ENCODE results near the gene S100A11.

Gene S100A11

DNA sequence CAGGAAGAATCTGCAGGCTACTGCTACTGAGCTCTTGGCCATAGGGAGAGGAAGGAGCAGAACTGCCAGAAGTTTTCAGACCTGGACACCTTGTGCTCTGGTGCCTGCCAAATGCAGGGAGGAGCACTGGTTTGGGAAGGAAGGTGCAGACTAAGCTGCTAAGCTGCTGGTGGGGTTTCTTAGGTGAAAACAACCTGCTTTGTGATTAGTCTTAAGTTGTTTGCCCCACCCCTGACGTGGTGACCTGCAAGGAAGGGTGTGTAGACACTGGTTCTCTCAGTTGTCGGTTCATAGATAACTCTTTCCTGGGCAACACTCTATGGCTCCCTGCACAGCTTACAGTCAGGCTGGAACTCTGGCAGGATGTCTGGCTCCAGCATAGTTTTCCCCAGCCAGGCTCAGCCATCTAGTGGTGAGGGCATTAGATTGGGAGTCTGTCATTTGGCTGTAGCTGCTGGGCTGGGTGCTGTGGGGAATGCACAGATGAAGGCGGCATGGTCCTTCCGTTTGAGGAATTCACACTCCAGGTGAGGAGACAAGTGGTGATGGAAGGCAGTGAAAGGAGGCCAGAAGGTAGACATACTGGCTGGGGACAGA lies 32.9 kb downstream of the S100A11 start:
- Histone ChIP-seq H3K36me3 (no peaks in the 10 kb centered on the region), H3K4me3 (ENCODE audit: low read depth, low read length) (no peak overlapping the region), H3K4me1 (no peaks in the 10 kb centered on the region), H3K27me3 (peaks cover 68% of the 10 kb centered on the region), H3K9me3 (no peaks in the 10 kb centered on the region)
- TF ChIP-seq, protein P1, sequence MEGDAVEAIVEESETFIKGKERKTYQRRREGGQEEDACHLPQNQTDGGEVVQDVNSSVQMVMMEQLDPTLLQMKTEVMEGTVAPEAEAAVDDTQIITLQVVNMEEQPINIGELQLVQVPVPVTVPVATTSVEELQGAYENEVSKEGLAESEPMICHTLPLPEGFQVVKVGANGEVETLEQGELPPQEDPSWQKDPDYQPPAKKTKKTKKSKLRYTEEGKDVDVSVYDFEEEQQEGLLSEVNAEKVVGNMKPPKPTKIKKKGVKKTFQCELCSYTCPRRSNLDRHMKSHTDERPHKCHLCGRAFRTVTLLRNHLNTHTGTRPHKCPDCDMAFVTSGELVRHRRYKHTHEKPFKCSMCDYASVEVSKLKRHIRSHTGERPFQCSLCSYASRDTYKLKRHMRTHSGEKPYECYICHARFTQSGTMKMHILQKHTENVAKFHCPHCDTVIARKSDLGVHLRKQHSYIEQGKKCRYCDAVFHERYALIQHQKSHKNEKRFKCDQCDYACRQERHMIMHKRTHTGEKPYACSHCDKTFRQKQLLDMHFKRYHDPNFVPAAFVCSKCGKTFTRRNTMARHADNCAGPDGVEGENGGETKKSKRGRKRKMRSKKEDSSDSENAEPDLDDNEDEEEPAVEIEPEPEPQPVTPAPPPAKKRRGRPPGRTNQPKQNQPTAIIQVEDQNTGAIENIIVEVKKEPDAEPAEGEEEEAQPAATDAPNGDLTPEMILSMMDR (IDR thresholded peaks at IDR 0.05; ENCODE audit: low read depth, low read length), result peak; percentile 35
- peak; percentile 24 for DNase-seq

DNA sequence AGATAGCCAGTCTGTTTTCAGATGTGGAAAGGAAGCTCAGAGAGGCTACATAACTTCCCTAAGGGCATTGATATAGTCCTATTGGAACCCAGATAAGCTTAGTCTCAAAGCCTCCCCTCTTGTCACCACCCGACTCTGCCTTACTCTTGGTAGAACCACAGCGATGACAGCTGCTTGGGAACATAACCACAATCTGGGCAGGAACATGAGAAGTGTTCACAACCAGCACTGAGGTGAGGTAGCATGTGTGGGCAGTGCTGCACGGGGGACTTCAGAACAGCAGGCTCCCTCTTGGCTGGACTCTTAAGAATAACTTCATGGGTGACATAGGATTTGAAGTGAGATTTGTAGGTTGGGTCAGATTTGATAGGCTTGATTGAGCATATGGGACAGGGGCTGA lies 33.8 kb downstream of the S100A11 start:
- no peaks in the 10 kb centered on the region for H3K9me3 ChIP-seq
- peaks cover 64% of the 10 kb centered on the region for H3K27me3 ChIP-seq
- DNase-seq, result no peak
- no peaks in the 10 kb centered on the region for H3K36me3 ChIP-seq
- H3K4me1 ChIP-seq, result no peaks in the 10 kb centered on the region
- TF ChIP-seq, protein P1 (IDR thresholded peaks at IDR 0.05; ENCODE audit: low read depth, low read length), result no peak
- no peak overlapping the region for H3K4me3 ChIP-seq (ENCODE audit: low read depth, low read length)

DNA sequence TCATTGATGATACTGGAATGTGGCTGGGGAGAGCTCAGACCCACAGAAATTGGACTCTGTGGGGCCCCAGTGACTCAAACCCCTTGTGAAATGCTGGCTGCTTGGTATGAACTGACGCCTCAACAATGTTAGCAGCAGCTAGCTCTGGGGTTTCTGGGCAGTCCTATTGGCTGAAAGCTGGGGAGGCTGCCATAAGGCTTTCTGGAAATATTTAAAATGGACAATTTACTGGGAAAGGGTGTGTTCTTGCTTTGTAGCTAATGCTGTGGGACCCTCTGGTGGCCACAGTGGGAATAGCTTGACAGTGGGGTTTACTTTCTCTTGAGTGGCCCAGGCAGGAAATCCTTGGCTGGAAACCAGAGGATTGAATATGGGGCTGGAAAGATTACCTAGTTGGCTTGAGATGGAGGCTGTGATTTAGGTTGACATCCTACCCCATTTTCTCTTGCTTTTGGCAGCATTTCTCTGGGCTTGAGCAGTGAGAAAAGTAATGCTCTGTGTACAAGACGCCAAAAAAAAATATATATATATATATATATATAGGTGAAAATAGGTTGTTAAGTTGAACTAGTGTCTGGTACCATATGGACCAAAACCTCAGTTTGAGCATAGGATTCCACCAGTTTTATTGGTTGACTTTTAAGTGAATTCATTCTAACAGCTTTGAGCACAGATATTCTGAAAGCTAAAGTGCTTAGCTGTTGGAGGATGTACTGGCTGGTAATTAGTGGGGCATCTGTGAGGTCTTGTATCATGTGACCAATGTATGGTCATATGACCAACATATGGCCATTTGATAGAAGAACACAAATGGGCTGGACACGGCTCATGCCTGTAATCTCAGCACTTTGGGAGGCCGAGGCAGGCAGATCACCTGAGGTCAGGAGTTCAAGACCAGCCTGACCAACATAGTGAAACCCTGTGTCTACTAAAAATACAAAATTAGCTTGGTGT lies 34.9 kb downstream of the S100A11 start:
- no peaks in the 10 kb centered on the region for H3K4me1 ChIP-seq
- TF ChIP-seq, protein P1 (IDR thresholded peaks at IDR 0.05; ENCODE audit: low read depth, low read length), result peak; percentile 96
- H3K36me3 ChIP-seq, result no peaks in the 10 kb centered on the region
- no peak overlapping the region for H3K4me3 ChIP-seq (ENCODE audit: low read depth, low read length)
- H3K9me3 ChIP-seq, result no peaks in the 10 kb centered on the region
- peaks cover 54% of the 10 kb centered on the region for H3K27me3 ChIP-seq
- DNase-seq, result peak; percentile 84

DNA sequence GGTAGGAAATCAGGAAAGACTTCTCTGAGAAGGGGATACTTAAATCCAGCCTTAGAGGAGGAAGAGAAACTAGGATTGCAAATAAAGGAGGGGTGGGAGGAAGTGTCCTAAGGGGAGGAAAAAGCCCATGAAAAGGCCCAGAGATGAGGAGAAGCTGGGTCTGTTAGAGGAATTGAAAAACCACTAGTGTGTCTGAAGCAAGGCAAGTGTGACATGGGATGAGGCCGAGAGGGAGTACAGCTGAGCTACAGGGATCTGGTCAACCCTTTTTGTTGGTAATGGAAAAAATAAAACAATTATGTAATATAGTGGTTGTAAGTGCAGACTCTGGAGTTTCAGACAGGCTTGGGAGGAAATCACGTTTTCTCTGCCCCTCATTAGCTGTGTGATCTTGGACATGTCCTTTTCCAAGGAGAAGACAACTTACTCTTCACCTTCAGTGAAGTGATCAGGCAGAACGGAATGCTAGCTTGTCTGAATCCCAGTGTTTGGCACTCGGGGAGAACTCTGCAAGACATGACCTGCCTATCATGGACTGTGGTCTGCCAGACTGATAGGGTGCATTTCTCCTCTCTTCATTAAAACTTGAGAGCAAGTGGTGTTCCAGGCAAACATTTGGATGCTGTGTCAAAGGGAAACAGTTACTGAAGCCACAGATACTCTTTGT lies 35.7 kb downstream of the S100A11 start:
- Histone ChIP-seq H3K27me3 (peaks cover 46% of the 10 kb centered on the region), H3K36me3 (no peaks in the 10 kb centered on the region), H3K4me3 (ENCODE audit: low read depth, low read length) (no peak overlapping the region), H3K4me1 (no peaks in the 10 kb centered on the region), H3K9me3 (no peaks in the 10 kb centered on the region)
- DNase-seq, result no peak
- TF ChIP-seq, protein P1 (IDR thresholded peaks at IDR 0.05; ENCODE audit: low read depth, low read length), result no peak

DNA sequence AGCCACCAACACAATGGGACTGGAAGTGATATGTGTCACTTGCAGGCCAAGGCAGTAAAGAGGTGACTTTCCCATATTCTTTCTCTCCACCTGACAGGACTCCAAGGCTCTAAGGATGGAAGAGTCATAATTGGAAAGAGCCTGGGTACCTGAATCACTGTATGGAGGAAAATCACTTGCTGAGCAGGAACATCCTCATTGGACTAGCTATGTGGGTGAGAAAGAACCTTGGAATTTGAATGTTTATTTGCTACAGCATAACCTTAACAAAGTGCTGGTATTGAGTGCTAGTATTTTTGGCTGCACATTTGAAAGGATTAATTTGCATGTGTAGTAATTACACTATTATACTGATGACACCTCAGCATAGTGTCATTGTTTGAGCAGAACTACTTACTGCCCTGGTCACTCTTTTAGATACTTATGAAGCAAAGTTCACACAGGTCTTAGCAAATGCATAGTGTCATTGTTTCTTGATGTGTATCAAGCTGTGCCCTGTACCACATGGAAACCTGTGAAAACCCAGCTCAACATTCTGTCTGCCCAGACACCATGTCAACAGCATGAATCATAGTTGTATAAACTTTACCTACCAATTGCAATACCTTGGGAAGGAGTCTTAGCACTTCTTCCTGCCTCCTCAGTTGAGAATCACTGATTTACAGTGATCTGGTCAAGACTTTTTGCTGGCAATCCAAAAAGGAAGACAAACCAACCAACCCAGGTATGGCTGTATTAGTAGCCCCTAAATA lies 38.0 kb downstream of the S100A11 start:
- Histone ChIP-seq H3K9me3 (no peaks in the 10 kb centered on the region), H3K4me3 (ENCODE audit: low read depth, low read length) (no peak overlapping the region), H3K4me1 (no peaks in the 10 kb centered on the region), H3K36me3 (no peaks in the 10 kb centered on the region), H3K27me3 (peaks cover 44% of the 10 kb centered on the region)
- TF ChIP-seq, protein P1 (IDR thresholded peaks at IDR 0.05; ENCODE audit: low read depth, low read length), result no peak
- DNase-seq, result no peak
